PC-3 (cell line): ENCODE data around the gene ARMH4.

Experiments
- EZH2phosphoT487 ChIP-seq: fragments of 300-600 bp; sonication (generic); IDR thresholded peaks from 2 replicates; pipeline ENCODE4 v1.6.1; 2018; ENCODE audit warnings: mild to moderate bottlenecking, antibody characterized with exemption, low read length, borderline replicate concordance
- TF ChIP-seq, protein P1 (sequence below): fragments of 300-600 bp; sonication (generic); conservative IDR thresholded peaks from 2 replicates; pipeline ENCODE4 v1.5.1; 2017; ENCODE audit warnings: antibody characterized with exemption, low read depth, mild to moderate bottlenecking, low read length

DNA sequence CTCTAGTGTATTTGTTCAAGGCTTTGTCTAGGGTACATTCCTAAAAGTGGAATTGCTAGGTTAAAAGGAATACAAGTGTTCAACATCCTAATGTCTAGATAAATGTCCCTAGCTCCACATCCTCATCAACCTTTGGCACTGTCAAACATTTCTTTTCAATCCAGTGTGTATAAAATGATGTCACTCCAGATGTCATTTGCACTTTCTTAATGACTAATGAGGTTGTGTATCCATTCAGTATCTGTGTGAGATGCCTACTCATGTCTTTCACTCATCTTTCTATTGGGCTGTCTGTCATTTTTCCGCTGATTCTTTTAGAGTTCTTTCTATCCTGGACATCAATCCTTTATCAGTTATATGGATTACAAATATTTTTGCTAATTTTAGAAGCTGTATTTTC is 43.3 kb downstream of the ARMH4 start:
- TF ChIP-seq, protein P1, sequence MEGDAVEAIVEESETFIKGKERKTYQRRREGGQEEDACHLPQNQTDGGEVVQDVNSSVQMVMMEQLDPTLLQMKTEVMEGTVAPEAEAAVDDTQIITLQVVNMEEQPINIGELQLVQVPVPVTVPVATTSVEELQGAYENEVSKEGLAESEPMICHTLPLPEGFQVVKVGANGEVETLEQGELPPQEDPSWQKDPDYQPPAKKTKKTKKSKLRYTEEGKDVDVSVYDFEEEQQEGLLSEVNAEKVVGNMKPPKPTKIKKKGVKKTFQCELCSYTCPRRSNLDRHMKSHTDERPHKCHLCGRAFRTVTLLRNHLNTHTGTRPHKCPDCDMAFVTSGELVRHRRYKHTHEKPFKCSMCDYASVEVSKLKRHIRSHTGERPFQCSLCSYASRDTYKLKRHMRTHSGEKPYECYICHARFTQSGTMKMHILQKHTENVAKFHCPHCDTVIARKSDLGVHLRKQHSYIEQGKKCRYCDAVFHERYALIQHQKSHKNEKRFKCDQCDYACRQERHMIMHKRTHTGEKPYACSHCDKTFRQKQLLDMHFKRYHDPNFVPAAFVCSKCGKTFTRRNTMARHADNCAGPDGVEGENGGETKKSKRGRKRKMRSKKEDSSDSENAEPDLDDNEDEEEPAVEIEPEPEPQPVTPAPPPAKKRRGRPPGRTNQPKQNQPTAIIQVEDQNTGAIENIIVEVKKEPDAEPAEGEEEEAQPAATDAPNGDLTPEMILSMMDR, result no peak
- no peak for TF ChIP-seq EZH2phosphoT487
